Suprapubic skin (tissue), 4 donors: ENCODE measurements around the gene UPF3B. TPM values are rescaled to one million over a fixed set of nuclear protein-coding genes. Genes with fewer than 3 reads are reported as not detected.
A peak's percentile ranks its signal among the peaks of the same experiment; 100 is the strongest.

ENCODE experiments used
- DNase-seq, 2 donors: peaks; one replicate each; pipeline ENCODE4 v3.0.0-alpha.2; 2019; ENCODE audit warnings: low spot score in 2 of 2
- H3K27ac ChIP-seq: fragments of 200-600 bp; sonication (generic); one replicate; pipeline ENCODE4 v1.5.1; 2019
- H3K27me3 ChIP-seq: fragments of 200-600 bp; sonication (generic); one replicate; pipeline ENCODE4 v1.5.1; 2019
- H3K36me3 ChIP-seq: fragments of 200-600 bp; sonication (generic); one replicate; pipeline ENCODE4 v1.5.1; 2019
- H3K4me1 ChIP-seq: fragments of 200-600 bp; sonication (generic); one replicate; pipeline ENCODE4 v1.5.1; 2019
- H3K4me3 ChIP-seq: fragments of 200-600 bp; sonication (generic); one replicate; pipeline ENCODE4 v1.5.1; 2019; ENCODE audit warnings: mild to moderate bottlenecking
- H3K9me3 ChIP-seq: fragments of 200-600 bp; sonication (generic); one replicate; pipeline ENCODE4 v1.5.1; 2019
- CTCF ChIP-seq, 2 donors: fragments of 200-600 bp in 1 of 2; fragments of 450-650 bp in 1 of 2; sonication (generic) in 1 of 2; IDR thresholded peaks; one replicate each; pipeline ENCODE4 v1.5.1; 2016 to 2019; ENCODE audit warnings: antibody characterized with exemption in 2 of 2, mild to moderate bottlenecking in 1 of 2, moderate library complexity in 1 of 2
- EP300 ChIP-seq: sonication (generic); formaldehyde crosslinking; IDR thresholded peaks from one replicate; pipeline ENCODE4 v1.6.1; 2017; ENCODE audit warnings: antibody characterized with exemption
- POLR2A ChIP-seq, 2 donors: fragments of 450-650 bp; IDR thresholded peaks; one replicate each; pipeline ENCODE4 v1.6.1; 2017; ENCODE audit warnings: antibody characterized with exemption in 2 of 2, mild to moderate bottlenecking in 2 of 2, moderate library complexity in 2 of 2
- POLR2AphosphoS5 ChIP-seq, 3 donors: sonication (generic); formaldehyde crosslinking; IDR thresholded peaks; one replicate each; pipeline ENCODE4 v1.6.1; 2017; ENCODE audit warnings: antibody characterized with exemption in 3 of 3
- WGBS: methylation state at CpG from one replicate; pipeline ENCODE4 v1.1.5; 2018; 5-methylcytosine and 5-hydroxymethylcytosine counted together
- total RNA-seq, 4 donors: library from RNA; depleted of rRNA; stranded (reverse); fragments of >200 nt; gene quantifications; one replicate each; pipeline ENCODE4 v1.1.0, GENCODE V29; 2016

UPF3B gene
- total RNA-seq, 4 donors from 2014 or later: 2.7 to 6.6 (median 5.5) TPM

- DNase-seq: no peak
These were observed 61.8 kb downstream of the UPF3B start for GRCh38 chrX:119790977-119791436.

GRCh38 chrX:119784747-119785446 lies 67.9 kb downstream of the UPF3B start:
- TF ChIP-seq POLR2AphosphoS5 (IDR thresholded peaks at IDR 0.05): no peak
- TF ChIP-seq CTCF (IDR thresholded peaks at IDR 0.05): peak in 1 of 2 donors; percentile 26
- H3K27me3 ChIP-seq: no peaks in the 10 kb centered on the region
- 79% methylated on average over 14 of the region's 14 CpGs for WGBS
- H3K4me3 ChIP-seq: no peak overlapping the region
- H3K27ac ChIP-seq: no peak overlapping the region
- no peaks in the 10 kb centered on the region for H3K9me3 ChIP-seq
- H3K36me3 ChIP-seq: peaks cover 24% of the 10 kb centered on the region
- no peak for DNase-seq
- peaks cover 21% of the 10 kb centered on the region for H3K4me1 ChIP-seq

More at GRCh38 chrX:119790977-119791436, 61.8 kb downstream of the UPF3B start:
- H3K27me3 ChIP-seq: no peaks in the 10 kb centered on the region
- H3K4me1 ChIP-seq: peaks cover 27% of the 10 kb centered on the region
- peak overlapping the region; percentile 68 for H3K4me3 ChIP-seq
- no peak for TF ChIP-seq EP300
- no peak for TF ChIP-seq POLR2A (IDR thresholded peaks at IDR 0.05)
- TF ChIP-seq POLR2AphosphoS5 (IDR thresholded peaks at IDR 0.05): no peak
- no peak for TF ChIP-seq CTCF (IDR thresholded peaks at IDR 0.05)
- no peaks in the 10 kb centered on the region for H3K9me3 ChIP-seq
- H3K27ac ChIP-seq: peak overlapping the region; percentile 93
- peaks cover 5% of the 10 kb centered on the region for H3K36me3 ChIP-seq
- WGBS: 62% methylated on average over 11 of the region's 31 CpGs

Other genes starting within 250 kb of the UPF3B start
- 10 to 100 TPM in 3 of 4 donors, 1 to 10 TPM in 1; 9.7 to 13.6 (median 11.9) TPM for gene NKRF, start 246.5 kb downstream of the UPF3B start, total RNA-seq
- 10 to 100 TPM; 10.1 to 14.1 (median 10.9) TPM for gene SEPTIN6, start 159.8 kb downstream of the UPF3B start, total RNA-seq
- under 1 TPM in 1 of 4 donors, not detected in 3; 0.64 TPM for gene SOWAHD, start 94.4 kb downstream of the UPF3B start, total RNA-seq
- 1,000 to 10,000 TPM; 1,738 to 4,612 (median 3,853) TPM for gene RPL39, start 61.3 kb downstream of the UPF3B start, total RNA-seq
- gene RNF113A, start 18.8 kb upstream of the UPF3B start, total RNA-seq: 10 to 100 TPM; 13.9 to 22.2 (median 18.6) TPM
- gene NDUFA1, start 18.9 kb upstream of the UPF3B start, total RNA-seq: 10 to 100 TPM; 28.7 to 52.9 (median 48.0) TPM
- gene AKAP14, start 42.9 kb upstream of the UPF3B start, total RNA-seq: not detected
- gene NKAP, start 90.8 kb upstream of the UPF3B start, total RNA-seq: 10 to 100 TPM in 1 of 4 donors, 1 to 10 TPM in 3; 4.0 to 11.7 (median 6.5) TPM
- gene RHOXF2B, start 224.7 kb upstream of the UPF3B start, total RNA-seq: not detected